ENCODE measurements around the gene GSK3A. TPM values are rescaled to one million over a fixed set of nuclear protein-coding genes. Genes with fewer than 3 reads are reported as not detected.
A peak's percentile ranks its signal among the peaks of the same experiment; 100 is the strongest.

Gene GSK3A
- total and polyA plus RNA-seq, 10 donors = 20.8 to 39.3 (median 28.7) TPM

DNA sequence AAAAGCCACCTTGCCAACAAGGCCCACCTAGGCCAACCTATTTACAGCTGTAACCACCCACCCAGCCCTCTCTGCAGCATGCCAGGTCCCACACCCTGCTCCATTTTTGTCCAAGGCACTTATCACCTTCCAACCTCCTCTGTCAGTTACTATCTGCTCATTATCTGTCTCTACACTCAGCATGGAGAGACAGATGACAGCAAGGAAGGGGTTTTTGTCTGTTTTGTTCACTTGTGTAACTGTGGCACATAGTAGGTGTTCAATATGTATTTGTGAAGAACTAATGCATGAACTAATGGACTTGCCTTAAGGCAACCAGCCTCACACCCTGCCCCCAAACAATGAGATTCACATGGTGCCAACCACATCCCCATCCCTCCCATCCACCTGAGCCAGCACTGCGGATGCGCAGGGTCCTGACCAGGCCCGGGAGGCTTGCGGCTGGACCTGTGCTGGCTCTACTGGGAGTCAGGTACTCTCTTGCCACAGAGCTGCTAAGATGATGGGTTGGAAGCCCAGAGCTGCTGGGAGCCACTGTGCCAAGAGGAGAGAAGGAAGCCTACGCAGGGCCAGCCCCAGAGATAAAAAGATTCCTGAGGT lies 42.2 kb downstream of the GSK3A start:
- Histone ChIP-seq H3K9me3 (no peaks in the 10 kb centered on the region), H3K36me3 (peaks cover 0 to 91% (median 41%) of the 10 kb centered on the region in 6 donors), H3K27me3 (replicated peaks in 1 of 7) (no peaks in the 10 kb centered on the region), H3K4me1 (peaks cover 64 to 100% (median 83%) of the 10 kb centered on the region in 6 donors), H3K27ac (peak overlapping the region; percentile 84 to 99 (median 94)), H3K4me3 (peak overlapping the region in 5 of 8 donors; percentile 33 to 69 (median 38))
- peak; percentile 87 for DNase-seq
- TF ChIP-seq POLR2AphosphoS5 (IDR thresholded peaks at IDR 0.05) = peak in 1 of 3 donors; percentile 23
- TF ChIP-seq, protein P1, sequence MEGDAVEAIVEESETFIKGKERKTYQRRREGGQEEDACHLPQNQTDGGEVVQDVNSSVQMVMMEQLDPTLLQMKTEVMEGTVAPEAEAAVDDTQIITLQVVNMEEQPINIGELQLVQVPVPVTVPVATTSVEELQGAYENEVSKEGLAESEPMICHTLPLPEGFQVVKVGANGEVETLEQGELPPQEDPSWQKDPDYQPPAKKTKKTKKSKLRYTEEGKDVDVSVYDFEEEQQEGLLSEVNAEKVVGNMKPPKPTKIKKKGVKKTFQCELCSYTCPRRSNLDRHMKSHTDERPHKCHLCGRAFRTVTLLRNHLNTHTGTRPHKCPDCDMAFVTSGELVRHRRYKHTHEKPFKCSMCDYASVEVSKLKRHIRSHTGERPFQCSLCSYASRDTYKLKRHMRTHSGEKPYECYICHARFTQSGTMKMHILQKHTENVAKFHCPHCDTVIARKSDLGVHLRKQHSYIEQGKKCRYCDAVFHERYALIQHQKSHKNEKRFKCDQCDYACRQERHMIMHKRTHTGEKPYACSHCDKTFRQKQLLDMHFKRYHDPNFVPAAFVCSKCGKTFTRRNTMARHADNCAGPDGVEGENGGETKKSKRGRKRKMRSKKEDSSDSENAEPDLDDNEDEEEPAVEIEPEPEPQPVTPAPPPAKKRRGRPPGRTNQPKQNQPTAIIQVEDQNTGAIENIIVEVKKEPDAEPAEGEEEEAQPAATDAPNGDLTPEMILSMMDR (IDR thresholded peaks at IDR 0.05 in 8 of 11, conservative IDR thresholded peaks at IDR 0.05 in 3 of 11) = peak in 1 of 11 experiments; percentile 1
- TF ChIP-seq POLR2A (IDR thresholded peaks at IDR 0.05) = no peak
- intact Hi-C loops (cut with DNase I; ENCODE audit: low total_unique reads) = no loop called here
- WGBS, 5 donors = 57 to 93% (median 83%) methylated on average over 3 to 5 of the region's 5 CpGs

DNA sequence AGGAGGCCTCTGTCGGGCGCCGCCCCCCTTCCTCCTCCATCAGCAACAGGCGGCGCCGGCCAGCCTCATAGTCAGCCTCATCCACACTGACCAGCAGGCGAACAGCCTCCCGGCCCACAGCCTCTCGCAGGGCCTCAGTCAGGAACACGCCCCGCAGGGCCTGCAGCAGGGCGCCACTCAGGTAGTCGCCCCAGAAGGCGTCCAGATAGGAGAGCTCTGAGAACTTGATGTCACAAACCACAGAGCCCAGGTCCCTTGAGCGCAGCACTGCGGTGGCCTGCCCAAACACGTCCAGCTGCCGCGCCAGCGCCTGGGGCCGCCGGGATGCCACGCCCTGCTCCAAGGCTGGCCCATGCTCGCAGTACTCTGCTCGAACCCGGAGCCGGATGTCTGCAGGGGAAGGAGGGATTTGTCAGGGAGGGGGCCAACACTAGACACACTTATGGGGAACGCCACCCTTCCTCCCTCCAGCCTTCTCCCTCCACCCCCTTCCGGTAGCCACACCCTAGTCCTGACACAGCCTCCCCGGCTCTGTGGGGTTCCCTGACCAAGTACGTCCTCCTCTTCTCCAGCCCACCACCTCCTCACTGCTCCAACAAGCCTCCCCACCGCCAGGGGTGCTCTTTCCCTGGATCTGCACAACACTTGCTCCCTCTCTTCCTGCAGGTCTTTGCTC lies 42.8 kb downstream of the GSK3A start:
- peak; percentile 94 for DNase-seq
- WGBS, 5 donors = 16 to 33% (median 21%) methylated on average over 25 to 32 of the region's 32 CpGs
- Histone ChIP-seq H3K9me3 (no peaks in the 10 kb centered on the region), H3K27me3 (replicated peaks in 1 of 7) (no peaks in the 10 kb centered on the region), H3K4me1 (peaks cover 64 to 96% (median 81%) of the 10 kb centered on the region in 6 donors), H3K36me3 (peaks cover 0 to 85% (median 36%) of the 10 kb centered on the region in 6 donors), H3K4me3 (peak overlapping the region in 7 of 8 donors; percentile 25 to 69 (median 34)), H3K27ac (peak overlapping the region; percentile 84 to 99 (median 94))
- intact Hi-C loops (cut with DNase I; ENCODE audit: low total_unique reads) = no loop called here
- TF ChIP-seq, protein P1 (IDR thresholded peaks at IDR 0.05 in 8 of 11, conservative IDR thresholded peaks at IDR 0.05 in 3 of 11) = peak in 7 of 11 experiments; percentile 25 to 73 (median 48)
- TF ChIP-seq POLR2A (IDR thresholded peaks at IDR 0.05) (no peak), POLR2AphosphoS5 (IDR thresholded peaks at IDR 0.05) (peak; percentile 44 to 79 (median 51))

DNA sequence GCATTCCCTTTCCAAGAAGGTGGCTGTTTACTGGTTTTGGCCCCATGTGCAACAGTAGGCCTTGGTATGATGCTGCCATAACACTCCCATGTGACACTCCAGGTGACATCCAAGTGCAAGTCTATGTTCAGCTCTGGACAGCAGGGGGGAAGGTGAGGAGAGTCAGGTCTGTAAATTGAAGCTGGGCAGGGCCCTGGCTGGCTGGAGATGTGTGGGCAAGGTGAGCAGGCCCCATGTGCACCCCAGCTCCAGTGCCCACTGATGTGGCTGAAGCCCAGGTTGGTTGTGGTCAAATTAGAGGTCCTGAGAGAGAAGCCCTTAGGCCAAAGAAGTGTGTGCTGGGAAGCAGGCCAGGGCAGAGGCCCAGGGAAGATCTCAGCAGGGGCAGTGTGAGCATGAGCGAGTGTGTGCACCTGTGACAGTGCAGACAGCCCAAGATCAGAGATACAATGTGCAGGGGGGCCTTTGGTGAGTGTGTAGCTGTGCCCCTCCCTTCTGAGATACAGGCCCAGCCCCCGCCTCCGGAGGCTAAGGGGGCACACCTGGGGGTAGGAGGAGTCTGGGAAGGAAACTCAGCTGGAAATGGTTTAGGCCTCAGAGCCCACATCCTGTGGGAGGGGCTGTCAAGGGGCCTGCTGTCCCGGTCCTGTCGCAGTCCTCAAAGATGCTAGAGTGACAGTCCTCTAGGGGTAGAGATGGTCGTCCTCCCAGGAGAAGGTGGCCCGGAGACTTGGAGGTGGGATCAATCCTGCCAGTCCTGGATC lies 43.5 kb downstream of the GSK3A start:
- Histone ChIP-seq H3K36me3 (peaks cover 0 to 78% (median 28%) of the 10 kb centered on the region in 6 donors), H3K27ac (peak overlapping the region; percentile 84 to 99 (median 94)), H3K4me1 (peaks cover 63 to 88% (median 78%) of the 10 kb centered on the region in 6 donors), H3K27me3 (replicated peaks in 1 of 7) (no peaks in the 10 kb centered on the region), H3K4me3 (peak overlapping the region in 7 of 8 donors; percentile 25 to 69 (median 34)), H3K9me3 (no peaks in the 10 kb centered on the region)
- 15 to 37% (median 22%) methylated on average over 5 to 7 of the region's 7 CpGs for WGBS, 5 donors
- DNase-seq = peak; percentile 94
- TF ChIP-seq, protein P1 (IDR thresholded peaks at IDR 0.05 in 8 of 11, conservative IDR thresholded peaks at IDR 0.05 in 3 of 11) = no peak
- TF ChIP-seq POLR2AphosphoS5 (IDR thresholded peaks at IDR 0.05) (peak in 2 of 3 donors; percentile 86 to 88), POLR2A (IDR thresholded peaks at IDR 0.05) (no peak)
- intact Hi-C loops (cut with DNase I; ENCODE audit: low total_unique reads) = no loop called here
